Stimulated activated naive CD8-positive, alpha-beta T cell treated with anti-CD3 and anti-CD28 coated beads, Interleukin-15, Interleukin-2, amounts not matched to agents 100 ng/mL and 50 ng/mL, for 24 hours (primary cell): ENCODE results near the gene ALK.

Source experiments
- H3K27ac Mint-ChIP-seq: one replicate; pipeline ENCODE4 v1.8.0; 2021; ENCODE audit warnings: mild to moderate bottlenecking, mixed read lengths
- H3K27me3 Mint-ChIP-seq: one replicate; pipeline ENCODE4 v1.8.0; 2021; ENCODE audit warnings: mixed read lengths
- H3K36me3 Mint-ChIP-seq: one replicate; pipeline ENCODE4 v1.8.0; 2021; ENCODE audit warnings: low read depth, mixed read lengths
- H3K4me1 Mint-ChIP-seq: one replicate; pipeline ENCODE4 v1.8.0; 2021; ENCODE audit warnings: low read depth, mixed read lengths
- H3K4me3 Mint-ChIP-seq: one replicate; pipeline ENCODE4 v1.8.0; 2021; ENCODE audit warnings: mild to moderate bottlenecking, mixed read lengths
- H3K9me3 Mint-ChIP-seq: one replicate; pipeline ENCODE4 v1.8.0; 2021; ENCODE audit warnings: mixed read lengths

ALK gene

GRCh38 chr2:29530281-29530680 lies 391.1 kb downstream of the ALK start:
- H3K4me3 Mint-ChIP-seq = no peak overlapping the region
- peaks cover 4% of the 10 kb centered on the region for H3K4me1 Mint-ChIP-seq
- no peaks in the 10 kb centered on the region for H3K36me3 Mint-ChIP-seq
- no peaks in the 10 kb centered on the region for H3K9me3 Mint-ChIP-seq
- H3K27ac Mint-ChIP-seq = no peak overlapping the region
- H3K27me3 Mint-ChIP-seq = peaks cover 5% of the 10 kb centered on the region

DNA sequence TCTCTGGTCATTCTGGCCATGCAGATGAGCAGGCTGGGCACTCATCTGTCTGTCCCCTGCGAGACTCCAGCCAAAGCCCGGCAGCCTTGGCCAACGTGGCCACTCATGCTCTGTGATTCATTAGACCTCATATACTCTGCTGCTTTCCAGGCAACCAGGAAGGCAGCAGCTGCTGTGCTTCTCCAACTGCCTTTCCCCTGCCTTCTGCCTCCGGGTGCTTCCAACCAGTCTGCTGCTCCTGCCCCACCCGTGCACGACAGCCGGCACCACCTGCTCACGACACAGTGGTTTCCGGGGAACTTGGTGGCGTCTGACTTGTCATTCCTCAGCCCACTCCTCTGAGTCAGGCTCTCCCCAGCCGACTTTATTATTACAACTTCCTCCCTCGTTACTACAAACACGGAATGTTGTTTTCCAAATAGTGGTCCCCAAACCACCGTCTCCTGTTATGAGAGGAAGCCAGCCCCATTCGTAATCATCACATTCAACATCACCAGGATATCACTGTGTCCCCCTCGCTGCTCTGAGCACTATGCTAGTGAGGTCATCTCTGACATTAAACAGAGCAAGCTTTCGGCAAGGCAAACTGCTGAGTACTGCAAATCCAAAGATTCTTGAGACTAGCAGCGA lies 392.4 kb downstream of the ALK start:
- Mint-ChIP-seq H3K4me1 (peaks cover 4% of the 10 kb centered on the region), H3K36me3 (no peaks in the 10 kb centered on the region), H3K27ac (peak overlapping the region; percentile 71), H3K9me3 (no peaks in the 10 kb centered on the region), H3K27me3 (peaks cover 5% of the 10 kb centered on the region), H3K4me3 (no peak overlapping the region)

DNA sequence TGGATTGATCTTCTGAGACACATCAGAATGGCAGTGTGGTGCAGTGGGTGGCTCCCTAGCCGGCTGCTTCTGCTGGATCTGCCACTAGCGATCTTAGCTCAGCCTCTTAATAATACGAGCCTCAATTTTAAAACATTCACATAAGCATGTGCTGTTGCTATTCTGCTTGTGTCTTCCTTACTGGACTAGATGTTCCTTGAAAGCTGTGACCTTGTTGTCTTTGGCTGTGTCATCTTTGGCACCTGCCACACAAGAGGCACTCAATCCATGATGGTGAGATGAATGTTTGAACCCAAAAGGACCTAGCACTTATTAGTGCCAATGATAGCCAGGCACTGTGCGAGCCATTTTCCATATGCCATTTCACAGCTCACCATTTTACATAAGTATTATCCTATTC lies 393.0 kb downstream of the ALK start:
- no peaks in the 10 kb centered on the region for H3K9me3 Mint-ChIP-seq
- no peak overlapping the region for H3K27ac Mint-ChIP-seq
- H3K36me3 Mint-ChIP-seq = no peaks in the 10 kb centered on the region
- H3K27me3 Mint-ChIP-seq = peaks cover 7% of the 10 kb centered on the region
- no peak overlapping the region for H3K4me3 Mint-ChIP-seq
- H3K4me1 Mint-ChIP-seq = peaks cover 4% of the 10 kb centered on the region

GRCh38 chr2:29527947-29528346 lies 393.4 kb downstream of the ALK start:
- H3K4me1 Mint-ChIP-seq = peaks cover 4% of the 10 kb centered on the region
- no peaks in the 10 kb centered on the region for H3K36me3 Mint-ChIP-seq
- no peak overlapping the region for H3K27ac Mint-ChIP-seq
- no peaks in the 10 kb centered on the region for H3K9me3 Mint-ChIP-seq
- H3K27me3 Mint-ChIP-seq = peaks cover 8% of the 10 kb centered on the region
- H3K4me3 Mint-ChIP-seq = no peak overlapping the region

DNA sequence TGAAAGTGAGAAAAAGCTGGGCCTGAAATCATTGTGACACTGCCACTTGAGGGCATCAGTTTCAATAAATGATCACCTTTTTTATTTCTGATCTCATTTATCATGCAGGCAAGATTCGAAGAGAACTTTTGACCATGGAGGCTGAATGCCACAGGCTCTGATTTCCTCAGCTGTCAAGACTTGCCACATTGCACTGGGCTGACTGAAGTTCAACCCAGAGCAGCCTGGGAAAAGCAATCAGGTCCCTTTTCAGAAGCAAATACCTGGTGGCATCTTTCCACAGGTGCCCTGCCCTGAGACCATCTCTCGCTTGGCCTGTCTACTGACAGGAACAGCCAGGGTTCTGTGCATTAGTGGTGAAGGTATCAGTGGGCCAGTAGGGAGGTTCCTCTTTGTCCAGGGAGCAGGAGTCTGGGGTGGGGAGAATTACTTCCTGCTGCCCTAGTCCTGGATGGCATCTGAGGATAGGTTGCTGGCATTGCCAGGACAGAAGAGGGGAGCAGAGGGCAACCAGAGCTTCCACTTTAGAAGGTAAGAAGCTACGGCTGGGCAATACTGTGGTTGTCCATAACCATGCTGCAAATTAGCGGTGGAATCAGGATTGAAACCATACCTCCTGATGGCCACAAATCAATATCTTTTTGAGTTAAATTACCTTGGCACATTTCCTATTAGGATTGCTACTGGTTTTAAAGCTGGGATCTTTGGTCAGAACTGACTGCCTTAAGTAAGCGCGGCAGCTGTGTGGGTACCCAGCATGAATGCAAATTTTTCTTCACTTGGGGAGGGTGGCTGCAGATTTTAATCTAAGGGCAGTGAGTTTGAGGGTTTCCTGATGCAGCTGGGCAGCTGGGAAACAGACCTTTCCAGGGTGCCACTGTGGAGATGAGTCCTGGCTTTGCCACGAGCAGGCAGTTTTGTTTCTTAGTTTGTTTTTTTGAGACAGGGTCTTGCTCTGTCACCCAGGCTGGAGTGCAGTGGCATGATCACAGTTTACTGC lies 394.5 kb downstream of the ALK start:
- H3K36me3 Mint-ChIP-seq = no peaks in the 10 kb centered on the region
- no peak overlapping the region for H3K4me3 Mint-ChIP-seq
- H3K4me1 Mint-ChIP-seq = peaks cover 4% of the 10 kb centered on the region
- H3K27me3 Mint-ChIP-seq = peaks cover 11% of the 10 kb centered on the region
- no peaks in the 10 kb centered on the region for H3K9me3 Mint-ChIP-seq
- H3K27ac Mint-ChIP-seq = no peak overlapping the region

DNA sequence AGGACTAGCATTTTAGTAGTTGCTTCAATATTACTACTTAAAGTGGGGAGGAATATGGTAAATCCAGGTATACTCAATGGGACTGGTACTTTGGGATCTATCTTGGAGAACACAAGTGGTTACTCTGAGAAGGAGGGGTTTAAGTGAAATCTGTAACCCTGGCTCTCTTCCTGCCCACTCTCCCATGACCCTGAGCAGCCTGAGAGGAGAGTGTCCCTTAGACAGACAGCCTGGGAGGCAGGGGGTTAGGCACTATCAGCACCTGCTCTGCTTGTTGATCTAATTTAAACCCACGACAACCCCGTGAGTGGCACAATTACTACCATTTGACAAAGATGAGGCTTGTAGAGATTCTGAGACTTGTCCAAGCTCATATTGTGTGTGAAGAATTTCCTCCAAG lies 395.5 kb downstream of the ALK start:
- Mint-ChIP-seq H3K27me3 (peaks cover 6% of the 10 kb centered on the region), H3K36me3 (no peaks in the 10 kb centered on the region), H3K27ac (no peak overlapping the region), H3K4me3 (no peak overlapping the region), H3K9me3 (no peaks in the 10 kb centered on the region), H3K4me1 (peaks cover 4% of the 10 kb centered on the region)

DNA sequence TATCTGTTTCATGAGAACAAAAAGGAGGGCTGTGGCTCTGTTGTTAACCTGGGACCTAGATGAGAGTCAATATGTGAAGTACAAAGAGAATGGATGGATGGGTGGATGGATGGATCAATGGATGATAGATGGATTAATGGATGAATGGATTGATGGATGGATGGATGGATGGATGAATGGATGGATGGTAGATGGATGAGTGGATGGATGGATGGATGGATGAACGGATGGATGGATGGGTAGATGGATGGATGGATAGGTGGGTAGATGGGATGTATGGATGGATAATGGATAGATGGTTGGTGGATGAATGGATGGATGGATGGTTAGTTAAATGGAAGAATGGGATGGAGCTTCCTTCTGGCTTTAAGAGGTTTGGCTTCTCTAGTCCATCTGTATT lies 396.7 kb downstream of the ALK start:
- H3K27ac Mint-ChIP-seq = no peak overlapping the region
- peaks cover 6% of the 10 kb centered on the region for H3K9me3 Mint-ChIP-seq
- H3K36me3 Mint-ChIP-seq = no peaks in the 10 kb centered on the region
- peaks cover 10% of the 10 kb centered on the region for H3K27me3 Mint-ChIP-seq
- no peak overlapping the region for H3K4me3 Mint-ChIP-seq
- H3K4me1 Mint-ChIP-seq = peaks cover 4% of the 10 kb centered on the region

DNA sequence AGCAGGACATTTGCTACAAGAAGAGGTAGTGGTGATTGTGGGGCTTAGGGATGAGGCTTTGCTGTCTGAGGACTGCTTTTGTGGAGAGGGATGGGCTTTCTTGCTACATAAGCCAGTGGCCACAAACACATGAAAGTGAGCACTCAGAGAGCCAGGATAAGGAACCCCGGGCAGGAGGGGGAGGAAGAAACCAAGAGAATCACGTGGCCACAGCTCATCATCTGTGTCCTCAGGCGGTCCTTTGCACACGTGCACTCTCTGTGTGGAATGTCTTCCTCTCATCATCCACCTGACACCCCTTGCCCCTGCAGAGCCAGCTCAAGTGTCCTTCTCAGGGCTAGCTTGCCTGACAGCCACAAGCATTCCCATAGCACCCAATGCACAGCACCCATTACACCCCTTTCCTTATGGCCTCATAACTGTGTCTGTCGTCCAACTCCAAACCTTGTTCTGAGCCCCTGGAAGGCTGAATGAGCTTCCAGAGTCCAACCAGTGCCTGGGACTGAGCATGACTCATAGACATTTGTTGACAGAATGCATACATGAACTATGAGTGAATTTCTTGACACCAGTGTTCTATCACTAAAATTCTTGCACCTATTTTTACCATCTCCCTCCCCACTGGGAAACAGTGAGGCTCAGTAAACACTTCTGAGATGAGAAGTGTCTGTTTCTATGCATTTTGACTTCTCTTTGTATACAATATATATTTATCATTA lies 398.3 kb downstream of the ALK start:
- no peaks in the 10 kb centered on the region for H3K4me1 Mint-ChIP-seq
- H3K9me3 Mint-ChIP-seq = peaks cover 6% of the 10 kb centered on the region
- no peak overlapping the region for H3K27ac Mint-ChIP-seq

GRCh38 chr2:29520001-29520400 lies 401.4 kb downstream of the ALK start:
- Mint-ChIP-seq H3K4me3 (no peak overlapping the region), H3K4me1 (no peaks in the 10 kb centered on the region), H3K27ac (no peak overlapping the region), H3K9me3 (peaks cover 6% of the 10 kb centered on the region), H3K36me3 (no peaks in the 10 kb centered on the region), H3K27me3 (peaks cover 21% of the 10 kb centered on the region)

More for the DNA sequence above, 398.3 kb downstream of the ALK start:
- H3K27me3 Mint-ChIP-seq = peaks cover 11% of the 10 kb centered on the region
- H3K4me3 Mint-ChIP-seq = no peak overlapping the region
- no peaks in the 10 kb centered on the region for H3K36me3 Mint-ChIP-seq

DNA sequence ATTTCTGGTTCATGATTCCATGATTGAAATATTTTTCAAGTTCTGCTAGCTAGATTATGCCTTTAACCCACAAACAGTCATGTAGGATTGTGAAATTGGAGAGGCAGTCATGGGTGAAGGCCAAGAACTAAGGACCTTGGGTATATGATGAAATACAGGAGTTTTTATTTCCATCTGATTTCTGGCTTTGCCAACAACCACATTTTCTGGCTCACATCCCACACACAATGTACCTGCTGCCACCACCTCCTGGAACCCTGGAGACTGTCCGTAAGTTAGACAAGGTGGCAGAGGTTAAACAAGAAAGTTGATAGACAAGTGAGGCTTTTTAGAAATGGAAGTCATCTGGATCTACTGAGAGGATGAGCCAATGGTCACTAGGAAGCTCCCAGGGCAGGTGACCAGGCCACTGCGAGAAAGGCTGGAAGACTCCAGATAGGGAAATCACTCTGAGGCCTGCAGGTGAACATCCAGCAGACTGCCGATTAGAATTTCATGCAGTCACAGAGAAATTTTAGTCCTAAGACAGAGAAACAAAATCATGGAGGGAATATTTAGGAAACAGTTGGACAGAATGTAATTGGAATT lies 402.0 kb downstream of the ALK start:
- peaks cover 21% of the 10 kb centered on the region for H3K27me3 Mint-ChIP-seq
- H3K4me1 Mint-ChIP-seq = no peaks in the 10 kb centered on the region
- no peaks in the 10 kb centered on the region for H3K36me3 Mint-ChIP-seq
- peaks cover 6% of the 10 kb centered on the region for H3K9me3 Mint-ChIP-seq
- no peak overlapping the region for H3K27ac Mint-ChIP-seq
- H3K4me3 Mint-ChIP-seq = no peak overlapping the region

DNA sequence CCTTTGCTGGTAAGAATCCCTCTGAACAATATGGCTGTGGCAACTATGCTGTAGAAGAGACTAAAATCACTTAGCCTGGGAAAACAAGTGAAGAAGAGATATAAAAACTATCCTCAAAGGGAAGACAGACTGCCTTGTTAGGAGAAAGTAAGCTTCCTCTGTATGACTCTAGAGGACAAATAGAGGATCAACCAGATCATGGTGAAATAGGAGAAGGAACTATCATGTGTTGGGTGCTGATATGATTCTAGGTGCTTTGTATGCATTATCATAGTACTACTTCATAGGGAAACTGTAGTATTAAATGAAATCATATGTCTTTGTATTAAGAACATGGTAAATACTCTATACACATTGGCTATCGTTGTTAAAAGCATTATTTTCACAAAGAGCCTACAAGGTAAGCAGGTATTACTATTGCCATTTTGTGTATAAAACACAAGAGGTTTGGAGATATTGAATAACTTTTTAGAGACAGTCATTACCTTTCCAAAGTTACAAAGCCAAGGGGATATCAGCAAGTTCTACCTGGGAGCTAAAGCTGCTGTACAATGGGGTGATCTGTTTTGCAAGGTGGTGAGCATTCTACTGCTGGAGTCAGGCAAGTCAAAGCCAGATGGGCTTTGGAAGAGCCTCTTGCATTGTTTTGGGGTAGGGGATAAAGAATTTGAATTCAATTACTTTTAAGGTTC lies 402.6 kb downstream of the ALK start:
- peaks cover 21% of the 10 kb centered on the region for H3K27me3 Mint-ChIP-seq
- H3K9me3 Mint-ChIP-seq = peaks cover 6% of the 10 kb centered on the region
- no peaks in the 10 kb centered on the region for H3K4me1 Mint-ChIP-seq
- no peak overlapping the region for H3K4me3 Mint-ChIP-seq
- no peak overlapping the region for H3K27ac Mint-ChIP-seq
- H3K36me3 Mint-ChIP-seq = no peaks in the 10 kb centered on the region

- H3K4me1 Mint-ChIP-seq = no peaks in the 10 kb centered on the region
- H3K4me3 Mint-ChIP-seq = no peak overlapping the region
- peaks cover 18% of the 10 kb centered on the region for H3K27me3 Mint-ChIP-seq
- H3K27ac Mint-ChIP-seq = no peak overlapping the region
- H3K36me3 Mint-ChIP-seq = no peaks in the 10 kb centered on the region
- H3K9me3 Mint-ChIP-seq = peaks cover 6% of the 10 kb centered on the region
These were observed 403.4 kb downstream of the ALK start for GRCh38 chr2:29518010-29518409.

GRCh38 chr2:29517413-29517812 lies 404.0 kb downstream of the ALK start:
- H3K27ac Mint-ChIP-seq = no peak overlapping the region

GRCh38 chr2:29516767-29517166 lies 404.6 kb downstream of the ALK start:
- H3K4me1 Mint-ChIP-seq = no peaks in the 10 kb centered on the region

More at GRCh38 chr2:29517413-29517812, 404.0 kb downstream of the ALK start:
- Mint-ChIP-seq H3K4me3 (no peak overlapping the region), H3K27me3 (peaks cover 15% of the 10 kb centered on the region), H3K36me3 (no peaks in the 10 kb centered on the region), H3K9me3 (peaks cover 6% of the 10 kb centered on the region), H3K4me1 (no peaks in the 10 kb centered on the region)

More at GRCh38 chr2:29516767-29517166, 404.6 kb downstream of the ALK start:
- H3K27ac Mint-ChIP-seq = no peak overlapping the region
- H3K4me3 Mint-ChIP-seq = no peak overlapping the region
- peaks cover 15% of the 10 kb centered on the region for H3K27me3 Mint-ChIP-seq
- no peaks in the 10 kb centered on the region for H3K36me3 Mint-ChIP-seq
- H3K9me3 Mint-ChIP-seq = peaks cover 6% of the 10 kb centered on the region
